ENCODE results near the gene CACNB2. TPM values are rescaled to one million over a fixed set of nuclear protein-coding genes. Genes with fewer than 3 reads are reported as not detected.
A peak's percentile ranks its signal among the peaks of the same experiment; 100 is the strongest.
"Not testable (repeated sequence)": the region's sequence is repeated elsewhere in the genome, so short reads cannot be mapped to it uniquely, and the experiment has no call there.

Gene CACNB2
- total RNA-seq, 1 experiment from 2014 or later = 34.1 TPM

DNA sequence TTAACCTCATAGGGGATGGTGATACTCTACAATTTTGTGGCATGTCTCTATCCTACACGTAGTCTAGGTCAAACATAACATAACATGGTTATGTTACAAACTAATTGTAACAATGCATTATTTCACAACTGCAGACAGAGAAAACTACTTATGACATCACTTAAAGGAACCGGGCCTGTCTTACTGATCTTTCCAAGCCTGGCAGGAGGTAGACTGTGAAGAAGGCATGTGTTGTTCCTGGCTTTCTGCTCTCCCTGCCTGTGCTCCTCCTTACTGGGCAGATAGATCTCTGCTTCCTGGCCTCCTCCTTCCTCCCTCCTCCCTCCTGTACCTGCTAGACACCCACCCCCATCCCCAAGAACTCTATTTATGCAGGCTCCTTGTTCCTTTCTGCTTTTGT is 5.4 kb downstream of the CACNB2 start:
- BruUV-seq (replicated peaks) = no TSS peak
- POLR2A ChIA-PET (ENCODE audit: low non-redundant PET) = interaction anchor here (0.6 kb wide), 1 partner anchor 58 kb away, joined by 3 read pairs; no protein-coding TSS in a partner anchor

GRCh38 chr10:18149196-18149800 is 9.1 kb downstream of the CACNB2 start:
- H3K9me3 ChIP-seq (ENCODE audit: low read depth, low read length, poor library complexity, severe bottlenecking) = no peaks in the 10 kb centered on the region
- POLR2A ChIA-PET (ENCODE audit: low non-redundant PET) = no interaction called here
- CTCF ChIA-PET = no interaction called here
- H3K36me3 ChIP-seq (ENCODE audit: insufficient read depth, low read length, poor library complexity, severe bottlenecking) = peaks cover 28% of the 10 kb centered on the region
- no peaks in the 10 kb centered on the region for H3K27me3 ChIP-seq (replicated peaks; ENCODE audit: insufficient read depth, low read depth, low read length, poor library complexity)
- H3K4me3 ChIP-seq (ENCODE audit: low read depth, low read length, poor library complexity, severe bottlenecking) = no peak overlapping the region
- no peak overlapping the region for H3K27ac ChIP-seq (ENCODE audit: low read depth, low read length, poor library complexity, severe bottlenecking)
- intact Hi-C loops (cut with micrococcal nuclease; ENCODE audit: unreplicated experiment) = loop anchor here (10.0 kb wide), 1 partner anchor 544 kb away; no protein-coding TSS in a partner anchor
- no peak for DNase-seq (ENCODE audit: low spot score)
- no TSS peak for BruUV-seq (replicated peaks)
- H3K4me1 ChIP-seq (ENCODE audit: insufficient read depth, low read length, poor library complexity, severe bottlenecking) = peaks cover 47% of the 10 kb centered on the region
- TF ChIP-seq EZH2 (IDR thresholded peaks at IDR 0.05; ENCODE audit: borderline replicate concordance, low read depth, low read length, poor library complexity, severe bottlenecking) = no peak
- TF ChIP-seq, protein P1, sequence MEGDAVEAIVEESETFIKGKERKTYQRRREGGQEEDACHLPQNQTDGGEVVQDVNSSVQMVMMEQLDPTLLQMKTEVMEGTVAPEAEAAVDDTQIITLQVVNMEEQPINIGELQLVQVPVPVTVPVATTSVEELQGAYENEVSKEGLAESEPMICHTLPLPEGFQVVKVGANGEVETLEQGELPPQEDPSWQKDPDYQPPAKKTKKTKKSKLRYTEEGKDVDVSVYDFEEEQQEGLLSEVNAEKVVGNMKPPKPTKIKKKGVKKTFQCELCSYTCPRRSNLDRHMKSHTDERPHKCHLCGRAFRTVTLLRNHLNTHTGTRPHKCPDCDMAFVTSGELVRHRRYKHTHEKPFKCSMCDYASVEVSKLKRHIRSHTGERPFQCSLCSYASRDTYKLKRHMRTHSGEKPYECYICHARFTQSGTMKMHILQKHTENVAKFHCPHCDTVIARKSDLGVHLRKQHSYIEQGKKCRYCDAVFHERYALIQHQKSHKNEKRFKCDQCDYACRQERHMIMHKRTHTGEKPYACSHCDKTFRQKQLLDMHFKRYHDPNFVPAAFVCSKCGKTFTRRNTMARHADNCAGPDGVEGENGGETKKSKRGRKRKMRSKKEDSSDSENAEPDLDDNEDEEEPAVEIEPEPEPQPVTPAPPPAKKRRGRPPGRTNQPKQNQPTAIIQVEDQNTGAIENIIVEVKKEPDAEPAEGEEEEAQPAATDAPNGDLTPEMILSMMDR (conservative IDR thresholded peaks at IDR 0.05; ENCODE audit: low read depth, low read length) = no peak

More for the DNA sequence above, 5.4 kb downstream of the CACNB2 start:
- peak overlapping the region; percentile 69 for H3K27ac ChIP-seq (ENCODE audit: low read depth, low read length, poor library complexity, severe bottlenecking)
- DNase-seq (ENCODE audit: low spot score) = peak; percentile 54
- CTCF ChIA-PET = interaction anchor here (0.6 kb wide), 1 partner anchor 34 kb away, joined by 5 read pairs; no protein-coding TSS in a partner anchor
- H3K4me1 ChIP-seq (ENCODE audit: insufficient read depth, low read length, poor library complexity, severe bottlenecking) = peaks cover 55% of the 10 kb centered on the region
- H3K9me3 ChIP-seq (ENCODE audit: low read depth, low read length, poor library complexity, severe bottlenecking) = no peaks in the 10 kb centered on the region
- H3K27me3 ChIP-seq (replicated peaks; ENCODE audit: insufficient read depth, low read depth, low read length, poor library complexity) = no peaks in the 10 kb centered on the region
- no peak overlapping the region for H3K4me3 ChIP-seq (ENCODE audit: low read depth, low read length, poor library complexity, severe bottlenecking)
- intact Hi-C loops (cut with micrococcal nuclease; ENCODE audit: unreplicated experiment) = loop anchor here (10.0 kb wide), 1 partner anchor 541 kb away; no protein-coding TSS in a partner anchor
- no peaks in the 10 kb centered on the region for H3K36me3 ChIP-seq (ENCODE audit: insufficient read depth, low read length, poor library complexity, severe bottlenecking)
- no peak for TF ChIP-seq EZH2 (IDR thresholded peaks at IDR 0.05; ENCODE audit: borderline replicate concordance, low read depth, low read length, poor library complexity, severe bottlenecking)
- TF ChIP-seq, protein P1 (conservative IDR thresholded peaks at IDR 0.05; ENCODE audit: low read depth, low read length) = no peak

DNA sequence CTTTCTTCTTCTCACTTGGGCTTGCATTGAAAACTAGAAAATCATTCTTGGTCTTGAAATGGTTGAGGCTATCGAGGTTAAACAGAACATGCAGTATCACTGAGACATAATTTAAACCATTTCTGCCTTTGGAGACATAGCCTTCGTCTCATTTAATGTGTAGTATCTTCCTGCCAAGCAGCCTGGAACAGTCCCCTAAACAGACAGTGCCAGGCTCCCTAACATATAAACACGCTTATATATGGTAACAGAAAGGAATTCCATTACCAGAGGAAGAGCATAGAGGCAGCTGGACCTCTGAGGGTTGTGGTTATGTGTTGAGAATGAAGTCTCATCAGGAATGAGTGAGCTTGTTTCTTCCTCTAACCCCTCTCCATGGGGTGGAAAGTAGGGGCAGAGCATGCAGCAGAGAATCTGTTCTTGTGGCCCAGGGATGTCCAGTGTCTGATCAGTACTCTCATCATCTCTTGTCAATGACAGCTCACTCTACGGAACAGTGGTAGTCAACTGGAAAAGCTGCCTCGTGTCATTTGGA is 11.2 kb downstream of the CACNB2 start:
- ChIA-PET CTCF (interaction anchor here (0.7 kb wide), 1 partner anchor 10 kb away, joined by 5 read pairs; no protein-coding TSS in a partner anchor), POLR2A (ENCODE audit: low non-redundant PET) (interaction anchor here (0.6 kb wide), 1 partner anchor 303 kb away, joined by 3 read pairs; no protein-coding TSS in a partner anchor)
- TF ChIP-seq, protein P1 (conservative IDR thresholded peaks at IDR 0.05; ENCODE audit: low read depth, low read length) = no peak
- no peak for TF ChIP-seq EZH2 (IDR thresholded peaks at IDR 0.05; ENCODE audit: borderline replicate concordance, low read depth, low read length, poor library complexity, severe bottlenecking)
- H3K27me3 ChIP-seq (replicated peaks; ENCODE audit: insufficient read depth, low read depth, low read length, poor library complexity) = no peaks in the 10 kb centered on the region
- peaks cover 41% of the 10 kb centered on the region for H3K36me3 ChIP-seq (ENCODE audit: insufficient read depth, low read length, poor library complexity, severe bottlenecking)
- H3K27ac ChIP-seq (ENCODE audit: low read depth, low read length, poor library complexity, severe bottlenecking) = no peak overlapping the region
- no TSS peak for BruUV-seq (replicated peaks)
- intact Hi-C loops (cut with micrococcal nuclease; ENCODE audit: unreplicated experiment) = no loop called here
- no peak for DNase-seq (ENCODE audit: low spot score)
- peaks cover 29% of the 10 kb centered on the region for H3K4me1 ChIP-seq (ENCODE audit: insufficient read depth, low read length, poor library complexity, severe bottlenecking)
- H3K4me3 ChIP-seq (ENCODE audit: low read depth, low read length, poor library complexity, severe bottlenecking) = no peak overlapping the region
- peaks cover 6% of the 10 kb centered on the region for H3K9me3 ChIP-seq (ENCODE audit: low read depth, low read length, poor library complexity, severe bottlenecking)

DNA sequence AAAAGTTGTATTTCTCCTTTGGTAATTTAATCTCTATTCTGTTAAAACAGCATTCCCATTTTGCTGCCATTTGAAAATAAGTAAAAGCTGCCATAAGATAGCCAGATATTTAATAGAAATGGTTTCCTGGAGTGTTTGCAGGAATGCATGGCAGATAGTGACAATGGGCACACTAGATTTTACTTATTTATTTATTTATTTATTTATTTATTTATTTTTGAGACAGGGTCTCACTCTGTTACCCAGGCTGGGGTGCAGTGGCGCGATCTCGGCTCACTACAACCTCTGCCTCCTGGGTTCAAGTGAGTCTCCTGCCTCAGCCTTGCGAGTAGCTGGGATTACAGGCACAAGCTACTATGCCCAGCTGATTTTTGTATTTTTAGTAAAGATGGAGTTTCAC is 13.2 kb downstream of the CACNB2 start:
- H3K27ac ChIP-seq (ENCODE audit: low read depth, low read length, poor library complexity, severe bottlenecking); POLR2A ChIA-PET (ENCODE audit: low non-redundant PET); intact Hi-C loops (cut with micrococcal nuclease; ENCODE audit: unreplicated experiment); DNase-seq (ENCODE audit: low spot score); CTCF ChIA-PET; H3K9me3 ChIP-seq (ENCODE audit: low read depth, low read length, poor library complexity, severe bottlenecking); H3K4me3 ChIP-seq (ENCODE audit: low read depth, low read length, poor library complexity, severe bottlenecking); H3K27me3 ChIP-seq (replicated peaks; ENCODE audit: insufficient read depth, low read depth, low read length, poor library complexity); BruUV-seq (replicated peaks): not testable (repeated sequence)
- Histone ChIP-seq H3K4me1 (ENCODE audit: insufficient read depth, low read length, poor library complexity, severe bottlenecking) (peaks cover 28% of the 10 kb centered on the region), H3K36me3 (ENCODE audit: insufficient read depth, low read length, poor library complexity, severe bottlenecking) (peaks cover 41% of the 10 kb centered on the region)
